ENCODE results near the gene TMIGD3.

GRCh38 chr1:111480674-111481073 is 22.8 kb downstream of the TMIGD3 start:
- no peak for TF ChIP-seq EP300 (IDR thresholded peaks at IDR 0.05)
- TF ChIP-seq, protein P1, sequence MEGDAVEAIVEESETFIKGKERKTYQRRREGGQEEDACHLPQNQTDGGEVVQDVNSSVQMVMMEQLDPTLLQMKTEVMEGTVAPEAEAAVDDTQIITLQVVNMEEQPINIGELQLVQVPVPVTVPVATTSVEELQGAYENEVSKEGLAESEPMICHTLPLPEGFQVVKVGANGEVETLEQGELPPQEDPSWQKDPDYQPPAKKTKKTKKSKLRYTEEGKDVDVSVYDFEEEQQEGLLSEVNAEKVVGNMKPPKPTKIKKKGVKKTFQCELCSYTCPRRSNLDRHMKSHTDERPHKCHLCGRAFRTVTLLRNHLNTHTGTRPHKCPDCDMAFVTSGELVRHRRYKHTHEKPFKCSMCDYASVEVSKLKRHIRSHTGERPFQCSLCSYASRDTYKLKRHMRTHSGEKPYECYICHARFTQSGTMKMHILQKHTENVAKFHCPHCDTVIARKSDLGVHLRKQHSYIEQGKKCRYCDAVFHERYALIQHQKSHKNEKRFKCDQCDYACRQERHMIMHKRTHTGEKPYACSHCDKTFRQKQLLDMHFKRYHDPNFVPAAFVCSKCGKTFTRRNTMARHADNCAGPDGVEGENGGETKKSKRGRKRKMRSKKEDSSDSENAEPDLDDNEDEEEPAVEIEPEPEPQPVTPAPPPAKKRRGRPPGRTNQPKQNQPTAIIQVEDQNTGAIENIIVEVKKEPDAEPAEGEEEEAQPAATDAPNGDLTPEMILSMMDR (IDR thresholded peaks at IDR 0.05) = no peak
- no peak for TF ChIP-seq POLR2A (IDR thresholded peaks at IDR 0.05; ENCODE audit: low read depth)
